ENCODE results near the gene UNC119B.
"Not testable (repeated sequence)": the region's sequence is repeated elsewhere in the genome, so short reads cannot be mapped to it uniquely, and the experiment has no call there.

Gene UNC119B

GRCh38 chr12:120710031-120710804, at the start of gene UNC119B:
Gene UNC119B (plus strand): TSS chr12:120710458. CDS start chr12:120710475, 17 bp downstream.
- peak; percentile 82 to 84 for DNase-seq

GRCh38 chr12:120661432-120661831, 48.8 kb upstream of the UNC119B start:
- DNase-seq = no peak

- no peak for DNase-seq
These were observed 47.4 kb upstream of the UNC119B start for GRCh38 chr12:120662879-120663278.

GRCh38 chr12:120663741-120664140, 46.5 kb upstream of the UNC119B start:
- no peak for DNase-seq

DNA sequence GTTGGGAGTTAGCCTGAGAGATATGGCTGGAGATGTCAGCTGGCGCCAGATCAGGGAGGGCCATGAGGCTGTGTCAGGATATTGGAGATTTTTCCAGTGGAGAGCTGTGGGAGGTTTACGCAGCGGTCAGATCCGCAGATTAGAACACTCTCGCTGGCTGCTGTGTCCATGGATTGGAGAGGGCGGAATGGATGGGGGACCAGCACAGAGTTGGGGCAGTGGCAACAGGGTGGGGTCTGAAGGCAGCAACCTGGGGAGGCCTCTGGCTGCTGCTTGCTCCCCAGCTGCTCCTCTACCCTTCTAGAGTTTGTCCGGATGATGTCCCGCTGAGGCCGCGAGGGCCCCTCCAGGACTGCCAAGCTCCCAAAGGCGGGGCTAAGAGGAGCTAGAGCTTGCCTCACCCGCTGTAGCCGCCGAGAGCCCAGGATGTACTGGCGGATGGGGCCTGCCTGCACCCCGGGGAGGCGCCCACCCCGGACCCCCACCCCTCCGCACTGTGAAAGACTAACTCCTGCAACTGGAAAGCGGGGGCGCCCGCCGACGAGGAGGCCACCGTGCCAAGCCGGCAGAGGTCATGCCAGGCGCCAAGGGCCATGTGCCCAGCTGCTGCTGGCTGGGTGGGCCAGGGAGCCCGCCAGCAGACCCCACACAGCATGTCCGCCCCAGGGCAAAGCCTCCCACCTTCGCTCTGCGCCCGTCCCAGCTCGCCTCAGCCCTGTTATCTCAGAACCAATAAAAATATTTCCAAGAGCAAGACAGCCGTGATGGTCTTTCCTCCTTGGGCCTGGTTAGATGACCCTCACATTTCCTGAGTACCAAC, 43.5 kb upstream of the UNC119B start:
- no peak for DNase-seq

GRCh38 chr12:120668091-120668867, 42.0 kb upstream of the UNC119B start:
- no peak for DNase-seq

DNA sequence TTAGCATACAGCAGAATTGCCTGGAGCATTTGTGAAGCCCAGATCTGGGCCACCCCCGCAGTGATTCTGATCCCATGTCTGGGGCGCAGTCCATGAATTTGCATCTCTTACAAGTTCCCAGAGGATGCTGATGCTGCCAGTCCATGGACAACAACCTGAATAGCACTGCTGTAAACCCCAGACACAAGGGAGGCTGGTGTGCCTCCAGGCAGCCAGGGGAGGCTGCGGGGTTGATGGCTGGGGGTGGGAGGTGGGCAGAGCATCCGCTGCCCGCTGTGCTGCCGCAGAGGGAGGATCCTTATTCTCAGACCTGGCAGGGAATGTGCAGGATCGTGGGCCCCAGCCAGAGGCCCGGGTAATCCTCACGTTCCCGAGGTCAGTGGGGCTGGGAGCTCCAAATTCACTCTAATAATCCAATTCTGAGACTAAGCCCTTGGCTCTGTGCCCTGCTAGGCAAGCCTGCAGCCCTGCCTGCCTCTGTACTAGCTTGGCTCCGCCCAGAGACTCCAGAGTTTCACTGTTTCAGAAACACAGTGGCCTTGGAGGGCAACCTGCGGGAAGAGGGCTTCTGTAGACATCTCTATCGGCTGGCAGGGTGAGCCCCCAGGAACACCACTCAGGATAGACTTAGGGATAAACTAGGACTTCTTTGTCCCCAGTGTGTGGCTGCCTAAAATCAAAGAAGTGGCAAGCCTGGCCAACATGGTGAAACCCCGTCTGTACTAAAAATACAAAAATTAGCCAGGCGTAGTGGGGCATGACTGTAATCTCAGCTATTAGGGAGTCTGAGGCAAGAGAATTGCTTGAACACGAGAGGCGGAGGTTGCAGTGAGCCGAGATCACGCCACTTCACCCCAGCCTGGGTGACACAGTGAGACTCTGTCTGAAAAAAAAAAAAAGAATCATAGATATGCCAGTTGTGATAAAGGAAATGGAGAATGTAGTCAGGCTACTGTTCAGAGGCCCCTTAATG, 41.1 kb upstream of the UNC119B start:
- no peak for DNase-seq

GRCh38 chr12:120670237-120670636, 40.0 kb upstream of the UNC119B start:
- not testable (repeated sequence) for DNase-seq

GRCh38 chr12:120670667-120671066, 39.6 kb upstream of the UNC119B start:
- no peak for DNase-seq

- DNase-seq = no peak
These were observed 36.1 kb upstream of the UNC119B start for GRCh38 chr12:120674097-120674636.

DNA sequence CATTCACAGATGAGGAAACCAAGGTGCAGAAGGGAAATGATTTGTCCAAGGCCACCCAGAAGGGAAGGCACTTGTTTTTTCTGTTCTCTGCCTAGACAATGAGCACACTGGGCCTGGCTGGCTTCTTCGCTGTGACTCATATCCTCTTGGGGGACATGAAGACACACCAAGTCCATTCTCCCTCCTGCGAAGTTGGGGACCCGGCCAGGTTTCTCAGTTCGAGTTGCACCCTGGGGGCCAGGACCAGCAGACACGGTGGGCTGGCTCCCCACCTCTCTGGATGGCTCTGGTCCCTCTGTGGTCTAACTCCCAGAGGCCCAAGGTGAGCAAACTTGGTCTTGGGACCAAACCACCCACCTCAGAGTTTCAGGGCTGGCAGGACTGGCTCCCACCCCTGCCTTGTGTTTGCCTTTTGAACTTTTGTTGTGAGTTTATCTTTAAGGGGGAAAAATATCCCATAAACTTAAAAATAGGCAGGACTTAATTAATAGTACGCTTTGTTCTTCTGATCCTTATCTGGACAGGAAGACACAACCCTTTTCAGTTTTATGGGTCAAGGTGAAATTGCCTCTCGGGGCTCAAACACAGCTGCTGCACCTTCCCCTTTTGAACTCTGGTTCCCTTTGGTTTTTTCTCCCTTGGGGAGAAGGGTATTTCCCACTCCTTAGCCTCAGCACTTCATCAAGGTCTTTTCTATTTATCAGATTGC, 32.3 kb upstream of the UNC119B start:
- peak; percentile 37 to 49 for DNase-seq

- DNase-seq = peak; percentile 24 to 25
These were observed 31.7 kb upstream of the UNC119B start for GRCh38 chr12:120678572-120678971.

DNA sequence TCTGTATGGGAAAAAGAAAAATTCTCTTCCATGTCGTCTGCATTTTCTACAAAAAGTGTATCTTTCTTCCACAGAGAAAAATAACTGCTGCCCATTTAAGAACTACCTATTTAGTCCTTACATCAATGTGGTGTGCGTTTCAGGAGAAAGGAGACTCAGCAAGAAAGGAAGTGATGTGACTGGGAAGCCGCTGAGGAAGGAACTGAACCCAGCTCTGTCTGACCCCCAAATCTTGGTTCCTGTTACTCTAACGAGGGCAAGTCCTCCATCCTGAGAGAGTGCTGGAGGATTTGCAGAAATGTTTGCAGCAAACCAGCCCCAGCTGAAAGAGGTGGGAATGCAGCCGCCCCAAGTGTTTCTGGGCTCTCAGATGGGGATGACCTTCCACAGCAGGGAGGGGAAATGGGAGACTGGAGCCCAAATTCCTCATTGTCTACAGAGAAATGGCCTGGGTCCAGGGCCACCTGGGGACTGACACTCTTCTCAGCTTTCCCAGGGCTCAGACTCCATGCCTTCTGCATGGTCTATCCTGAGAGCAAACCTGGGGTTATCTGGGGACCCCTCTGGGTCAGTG, 30.0 kb upstream of the UNC119B start:
- no peak for DNase-seq

DNA sequence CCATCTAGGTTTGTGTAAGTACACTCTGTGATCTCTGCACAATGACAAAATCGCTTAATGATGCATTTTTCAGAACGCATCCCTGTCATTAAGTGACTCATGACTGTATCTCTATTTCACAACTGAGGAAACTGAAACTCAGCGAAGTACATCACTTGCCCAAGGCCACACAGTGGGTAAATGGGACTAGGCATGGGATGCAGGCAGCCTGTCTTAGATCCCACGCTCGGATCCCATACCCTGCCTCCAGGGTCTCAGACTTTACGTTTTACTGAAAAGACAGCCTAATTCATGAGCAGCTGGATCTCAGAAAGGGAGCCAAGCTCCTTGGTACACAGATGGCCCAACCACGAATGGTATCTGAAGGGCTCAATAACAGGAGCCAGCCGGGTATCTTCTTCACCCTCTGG, 25.7 kb upstream of the UNC119B start:
- peak; percentile 38 to 45 for DNase-seq

DNA sequence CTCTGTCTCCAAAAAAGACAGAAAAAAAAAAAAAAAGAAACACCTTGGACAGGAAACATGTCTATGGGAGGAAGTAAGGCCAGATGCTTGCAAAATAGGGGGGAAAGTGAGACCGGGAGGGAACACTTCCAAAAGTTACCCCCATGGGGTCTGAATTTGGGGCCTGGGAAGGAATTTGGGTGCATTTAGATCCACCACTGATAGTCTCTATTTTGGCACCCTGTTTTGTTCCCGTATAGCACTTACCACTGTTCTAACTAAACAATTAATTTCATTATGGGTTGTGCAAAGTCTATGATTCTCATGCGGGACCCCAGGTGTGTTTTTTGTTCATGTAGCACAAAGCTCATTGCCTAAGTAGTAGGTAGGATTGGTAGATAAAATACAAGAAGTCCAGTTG, 24.7 kb upstream of the UNC119B start:
- no peak for DNase-seq

- peak; percentile 97 for DNase-seq
These were observed 24.0 kb upstream of the UNC119B start for GRCh38 chr12:120686151-120686689.

GRCh38 chr12:120686690-120687577, 23.3 kb upstream of the UNC119B start, which contains the start of gene MLEC:
Gene MLEC (plus strand): TSS chr12:120687149. CDS start chr12:120687297, 148 bp downstream.
- peak; percentile 99 to 100 for DNase-seq

DNA sequence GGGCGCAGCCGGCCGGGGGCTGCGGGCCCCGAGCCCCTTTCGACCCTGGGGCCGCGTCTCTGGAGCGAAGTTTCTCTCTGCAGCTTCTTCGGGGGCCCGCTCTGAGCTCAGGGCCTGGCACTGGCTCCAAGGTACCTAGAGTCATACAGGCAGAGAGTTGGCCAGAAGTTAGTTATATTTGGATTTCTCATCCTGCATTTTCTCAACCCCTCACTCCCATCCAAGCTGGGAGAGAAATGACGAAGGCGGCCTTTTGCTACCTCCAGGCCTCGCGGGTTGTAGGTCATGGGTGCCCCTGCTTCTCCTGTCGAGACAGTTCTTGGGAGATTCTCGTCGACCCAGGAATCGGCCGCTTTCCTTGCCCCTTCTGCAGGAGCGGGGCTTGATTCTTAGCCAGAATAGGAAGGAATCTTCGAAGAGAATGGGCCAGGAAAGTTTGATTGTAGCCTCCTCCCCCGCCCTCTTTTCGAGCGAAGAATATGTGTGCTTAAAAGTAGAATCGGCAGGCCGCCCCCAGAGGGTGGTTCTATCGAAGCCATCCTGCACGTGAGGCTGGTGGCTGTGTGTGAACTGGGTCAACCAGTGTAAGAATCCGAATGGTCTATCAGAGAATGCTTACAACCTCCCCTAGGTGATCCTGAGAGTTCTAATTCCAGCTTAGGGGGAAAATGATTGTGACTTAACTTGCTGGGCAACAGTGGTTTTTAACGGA, 22.5 kb upstream of the UNC119B start:
- peak; percentile 54 to 55 for DNase-seq

Measured in activated T-cell treated with anti-CD3 and anti-CD28 coated beads, Interleukin-2, amount 50 U/mL, for 48 hours (primary cell).